Naive thymus-derived CD8-positive, alpha-beta T cell (primary cell): ENCODE measurements around the gene HDAC9. TPM values are rescaled to one million over a fixed set of nuclear protein-coding genes. Genes with fewer than 3 reads are reported as not detected.
A peak's percentile ranks its signal among the peaks of the same experiment; 100 is the strongest.

Experiments
- ATAC-seq, 2 donors: fragments of 150-1000 bp; cut with Tn5 transposase in 1 of 2; sonication (Bioruptor Pico), chemical (Tn5 transposase) in 1 of 2; 1 replicate in 1 of 2; 2 replicates in 1 of 2; pipeline ENCODE4 v1.10.0; 2021; ENCODE audit warnings: mild to moderate bottlenecking in 2 of 2, moderate library complexity in 2 of 2
- POLR2A ChIA-PET: fragments of 350-600 bp; sonication (Branson Sonifier 250); formaldehyde crosslinking; loops from one replicate; lab custom pipeline; 2021; ENCODE audit warnings: antibody characterized with exemption; lab: Charles Lee
- DNase-seq, 10 donors: peaks; one replicate each; pipeline versions ENCODE4 v3.0.0 to v3.0.0-alpha.2; 2020 to 2022
- H3K27ac Mint-ChIP-seq, 10 donors: one replicate each; pipeline ENCODE4 v1.8.0; 2020 to 2022; ENCODE audit warnings: mild to moderate bottlenecking in 10 of 10, mixed read lengths in 10 of 10, moderate library complexity in 4 of 10, inconsistent platforms in 1 of 10
- H3K27me3 Mint-ChIP-seq, 5 donors: one replicate each; pipeline ENCODE4 v1.8.0; 2021 to 2022; ENCODE audit warnings: mixed read lengths in 5 of 5
- H3K36me3 Mint-ChIP-seq, 3 donors: one replicate each; pipeline ENCODE4 v1.8.0; 2020 to 2022; ENCODE audit warnings: mixed read lengths in 3 of 3, mild to moderate bottlenecking in 2 of 3, inconsistent platforms in 1 of 3
- H3K4me1 Mint-ChIP-seq, 4 donors: one replicate each; pipeline ENCODE4 v1.8.0; 2021 to 2022; ENCODE audit warnings: mixed read lengths in 4 of 4
- H3K4me3 Mint-ChIP-seq, 10 donors: one replicate each; pipeline ENCODE4 v1.8.0; 2020 to 2022; ENCODE audit warnings: mild to moderate bottlenecking in 10 of 10, mixed read lengths in 10 of 10, moderate library complexity in 6 of 10, inconsistent platforms in 1 of 10
- H3K9me3 Mint-ChIP-seq, 9 donors: one replicate each; pipeline ENCODE4 v1.8.0; 2020 to 2022; ENCODE audit warnings: mixed read lengths in 9 of 9, mild to moderate bottlenecking in 3 of 9, inconsistent platforms in 1 of 9, moderate library complexity in 1 of 9
- polyA plus RNA-seq, 3 donors: library from polyadenylated mRNA; unstranded; fragments of 300-500 nt; fragmentation: Illumina TruSeq; gene quantifications; one replicate each; pipeline ENCODE4 v1.2.3, GENCODE V29; 2021
- total RNA-seq, 8 experiments: library from RNA in 2 of 8; stranded (reverse) in 2 of 8; gene quantifications; one replicate each; pipeline ENCODE4 v1.2.3 and lab custom pipeline; 2021 to 2026

Gene HDAC9
- total and polyA plus RNA-seq, 5 experiments from 2014 or later = 0.03 to 3.1 (median 2.0) TPM

DNA sequence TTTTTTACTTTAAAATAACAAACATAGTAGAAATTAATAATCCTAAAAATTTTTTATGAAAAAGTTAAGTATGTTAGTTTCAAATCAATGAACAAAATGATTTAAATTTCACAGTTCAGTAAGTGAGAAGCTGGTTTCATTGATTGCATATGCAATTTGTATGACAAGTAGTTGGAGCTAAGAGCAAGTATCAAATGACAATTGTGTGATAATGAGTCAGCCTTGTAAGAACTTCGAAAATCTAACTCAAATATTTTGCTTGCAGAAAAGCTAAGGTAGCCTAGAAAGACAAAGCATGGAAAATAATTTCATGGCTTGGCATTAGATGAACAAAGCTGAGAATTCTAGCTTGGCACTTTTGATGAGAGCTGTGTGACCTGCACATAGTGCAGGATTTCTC, 111.5 kb downstream of the HDAC9 start:
- no peak overlapping the region for H3K27ac Mint-ChIP-seq
- ATAC-seq = no peak

GRCh38 chr7:18610331-18610948, 114.9 kb downstream of the HDAC9 start:
- POLR2A ChIA-PET = no interaction called here
- H3K4me1 Mint-ChIP-seq = no peaks in the 10 kb centered on the region
- H3K36me3 Mint-ChIP-seq = peaks cover 0 to under 1% (median 0%) of the 10 kb centered on the region in 3 donors
- DNase-seq (no peak), ATAC-seq (no peak)
- H3K9me3 Mint-ChIP-seq = peaks cover 1 to 13% (median 4%) of the 10 kb centered on the region in 9 donors
- no peaks in the 10 kb centered on the region for H3K27me3 Mint-ChIP-seq
- H3K27ac Mint-ChIP-seq = no peak overlapping the region
- H3K4me3 Mint-ChIP-seq = no peak overlapping the region

More for the DNA sequence above, 111.5 kb downstream of the HDAC9 start:
- Mint-ChIP-seq H3K27me3 (no peaks in the 10 kb centered on the region), H3K9me3 (peaks cover 8 to 38% (median 20%) of the 10 kb centered on the region in 9 donors), H3K36me3 (peaks cover 0 to 24% (median 3%) of the 10 kb centered on the region in 3 donors), H3K4me3 (no peak overlapping the region), H3K4me1 (no peaks in the 10 kb centered on the region)
- no peak for DNase-seq
- POLR2A ChIA-PET = no interaction called here

GRCh38 chr7:18614841-18615240, 119.3 kb downstream of the HDAC9 start:
- no peaks in the 10 kb centered on the region for H3K36me3 Mint-ChIP-seq
- POLR2A ChIA-PET = no interaction called here
- peaks cover 0 to 13% (median 0%) of the 10 kb centered on the region in 9 donors for H3K9me3 Mint-ChIP-seq
- no peaks in the 10 kb centered on the region for H3K4me1 Mint-ChIP-seq
- no peak for ATAC-seq
- no peaks in the 10 kb centered on the region for H3K27me3 Mint-ChIP-seq
- no peak for DNase-seq
- H3K4me3 Mint-ChIP-seq = no peak overlapping the region
- H3K27ac Mint-ChIP-seq = no peak overlapping the region

GRCh38 chr7:18619311-18619710, 123.8 kb downstream of the HDAC9 start:
- H3K27me3 Mint-ChIP-seq = no peaks in the 10 kb centered on the region
- H3K36me3 Mint-ChIP-seq = no peaks in the 10 kb centered on the region
- H3K9me3 Mint-ChIP-seq = peaks cover 0 to 4% (median 0%) of the 10 kb centered on the region in 9 donors
- no peak overlapping the region for H3K4me3 Mint-ChIP-seq
- ATAC-seq = no peak
- H3K27ac Mint-ChIP-seq = no peak overlapping the region
- DNase-seq = no peak
- H3K4me1 Mint-ChIP-seq = no peaks in the 10 kb centered on the region
- POLR2A ChIA-PET = no interaction called here

DNA sequence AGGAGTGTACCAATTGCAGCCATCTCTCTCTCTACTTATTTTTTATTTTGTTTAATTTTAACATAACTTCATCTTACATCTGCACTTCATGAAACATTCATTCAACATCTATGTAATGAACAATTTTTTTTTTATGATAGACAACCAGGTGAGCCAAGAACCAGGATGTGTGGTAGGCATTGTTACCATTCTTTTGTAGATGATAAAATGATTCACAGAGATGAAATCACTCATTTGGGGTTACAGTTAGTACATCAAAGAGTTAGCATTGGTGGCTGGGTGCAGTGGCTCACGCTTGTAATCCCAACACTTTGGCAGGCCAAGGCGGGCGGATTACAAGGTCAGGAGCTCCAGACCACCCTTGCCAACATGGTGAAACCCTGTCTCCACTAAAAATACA, 127.8 kb downstream of the HDAC9 start:
- no peak for DNase-seq
- no peaks in the 10 kb centered on the region for H3K27me3 Mint-ChIP-seq
- H3K4me1 Mint-ChIP-seq = no peaks in the 10 kb centered on the region
- no peak overlapping the region for H3K4me3 Mint-ChIP-seq
- no peak overlapping the region for H3K27ac Mint-ChIP-seq
- ATAC-seq = no peak
- no peaks in the 10 kb centered on the region for H3K36me3 Mint-ChIP-seq
- POLR2A ChIA-PET = no interaction called here
- H3K9me3 Mint-ChIP-seq = peaks cover 0 to 3% (median 0%) of the 10 kb centered on the region in 9 donors

DNA sequence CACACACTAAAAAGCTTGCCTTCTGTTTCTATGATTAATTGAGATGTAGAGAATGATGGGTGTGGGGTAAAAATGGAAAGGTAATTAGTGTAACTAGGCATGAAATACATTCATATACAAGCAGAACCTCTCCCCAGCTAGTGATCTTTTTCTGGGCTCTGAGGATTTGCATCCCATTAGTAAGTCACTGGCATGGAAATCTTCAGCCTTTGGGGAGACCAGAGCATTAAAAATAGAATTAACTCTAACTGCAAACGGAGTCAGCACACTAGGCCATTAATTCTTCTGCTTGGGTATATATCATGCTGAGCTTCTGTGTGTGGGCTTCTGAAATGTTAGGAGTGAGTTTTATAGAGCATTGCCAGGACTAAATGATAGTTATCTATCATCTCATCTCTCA, 128.9 kb downstream of the HDAC9 start:
- H3K9me3 Mint-ChIP-seq = peaks cover 0 to 3% (median 0%) of the 10 kb centered on the region in 9 donors
- H3K36me3 Mint-ChIP-seq = no peaks in the 10 kb centered on the region
- no peaks in the 10 kb centered on the region for H3K27me3 Mint-ChIP-seq
- H3K4me3 Mint-ChIP-seq = no peak overlapping the region
- POLR2A ChIA-PET = no interaction called here
- DNase-seq (no peak), ATAC-seq (no peak)
- no peaks in the 10 kb centered on the region for H3K4me1 Mint-ChIP-seq
- H3K27ac Mint-ChIP-seq = no peak overlapping the region

GRCh38 chr7:18626086-18626485, 130.5 kb downstream of the HDAC9 start:
- ATAC-seq = no peak
- DNase-seq = no peak
- no peaks in the 10 kb centered on the region for H3K27me3 Mint-ChIP-seq
- no peaks in the 10 kb centered on the region for H3K36me3 Mint-ChIP-seq
- H3K4me1 Mint-ChIP-seq = no peaks in the 10 kb centered on the region
- no peak overlapping the region for H3K4me3 Mint-ChIP-seq
- peaks cover 0 to 3% (median 0%) of the 10 kb centered on the region in 9 donors for H3K9me3 Mint-ChIP-seq
- POLR2A ChIA-PET = no interaction called here
- H3K27ac Mint-ChIP-seq = no peak overlapping the region

DNA sequence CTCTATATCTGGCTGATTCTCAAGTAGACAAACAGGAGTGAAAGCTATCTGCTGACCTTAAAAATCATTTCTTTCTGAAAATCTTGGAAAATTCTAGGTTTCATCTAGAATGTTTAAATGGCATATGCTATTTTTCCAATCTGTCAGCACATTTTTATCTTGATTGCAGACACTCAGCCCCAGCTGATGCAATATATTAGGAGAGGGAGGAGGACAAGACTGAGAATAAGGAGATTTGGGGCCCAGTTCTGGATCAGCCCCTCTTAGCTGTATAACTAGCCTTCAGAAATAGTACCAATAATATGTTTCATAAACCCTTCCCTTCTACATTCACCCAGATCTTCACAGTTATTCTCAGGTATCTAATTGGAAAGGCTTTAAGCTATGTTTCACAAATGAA, 131.2 kb downstream of the HDAC9 start:
- ATAC-seq (no peak), DNase-seq (no peak)
- Mint-ChIP-seq H3K27me3 (no peaks in the 10 kb centered on the region), H3K9me3 (peaks cover 0 to 3% (median 0%) of the 10 kb centered on the region in 9 donors), H3K36me3 (no peaks in the 10 kb centered on the region), H3K27ac (no peak overlapping the region), H3K4me1 (no peaks in the 10 kb centered on the region), H3K4me3 (no peak overlapping the region)
- POLR2A ChIA-PET = no interaction called here

DNA sequence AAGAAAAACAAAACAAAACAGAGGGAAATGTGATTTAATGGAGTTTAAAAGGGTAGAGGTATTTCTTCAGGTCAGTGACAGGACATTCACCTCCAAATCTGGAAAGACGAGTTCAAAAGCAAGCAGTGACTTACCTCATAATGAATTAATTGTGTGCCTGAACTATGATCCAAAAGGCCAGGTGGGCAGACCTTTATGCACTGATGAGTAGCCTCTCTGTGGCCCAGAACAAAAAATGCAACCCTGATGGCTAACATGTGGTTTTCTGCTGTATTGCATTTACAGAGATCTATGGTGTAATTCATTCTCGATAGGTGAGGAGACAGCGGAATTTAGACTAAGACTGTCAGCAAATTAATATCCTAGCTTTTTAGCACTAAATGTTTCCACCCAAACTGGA, 142.0 kb downstream of the HDAC9 start:
- POLR2A ChIA-PET = no interaction called here
- ATAC-seq = no peak
- no peak for DNase-seq
- Mint-ChIP-seq H3K36me3 (no peaks in the 10 kb centered on the region), H3K9me3 (no peaks in the 10 kb centered on the region), H3K27ac (no peak overlapping the region), H3K4me1 (peaks cover 0 to 2% (median 0%) of the 10 kb centered on the region in 4 donors), H3K27me3 (no peaks in the 10 kb centered on the region), H3K4me3 (no peak overlapping the region)

DNA sequence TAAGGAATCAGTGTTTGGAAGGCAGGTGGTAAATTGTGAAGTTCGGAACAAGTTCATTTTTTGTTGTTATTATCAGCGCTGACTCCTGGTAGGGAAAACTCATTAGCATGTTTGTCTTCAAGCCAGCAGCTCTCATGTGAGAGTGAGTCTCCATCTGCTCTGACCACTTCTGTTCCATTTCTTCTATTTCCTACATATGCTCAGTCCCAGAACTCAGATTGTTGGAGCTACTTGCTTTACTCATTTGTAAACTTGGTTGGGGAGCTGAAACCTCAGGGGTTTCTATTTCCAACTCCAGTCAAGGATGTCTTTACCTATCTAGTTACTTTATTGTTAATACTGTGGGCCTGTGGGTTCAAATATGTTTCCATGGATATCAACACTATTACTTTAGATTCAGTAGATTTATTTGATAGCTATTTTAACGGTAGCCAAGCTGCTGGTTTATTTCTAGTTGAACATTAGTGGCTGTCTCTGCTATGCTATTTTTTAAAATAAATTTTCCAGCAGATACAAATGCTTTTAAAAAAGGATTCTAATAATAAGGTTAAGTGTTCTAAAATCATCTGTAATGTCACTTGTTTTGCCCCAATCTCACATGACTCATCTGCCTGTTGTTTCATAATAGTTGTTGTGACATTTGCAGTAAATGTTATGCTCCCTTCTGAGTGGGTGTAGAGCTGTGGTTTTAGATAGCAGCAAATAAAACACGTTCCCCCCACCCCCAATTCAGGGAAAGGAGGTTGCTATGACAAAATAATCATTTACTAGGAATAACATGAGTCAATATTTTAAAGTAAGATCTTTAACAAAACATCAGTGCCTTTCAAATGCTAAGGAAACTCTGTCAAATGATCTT, 143.3 kb downstream of the HDAC9 start:
- H3K36me3 Mint-ChIP-seq = no peaks in the 10 kb centered on the region
- POLR2A ChIA-PET = no interaction called here
- H3K4me1 Mint-ChIP-seq = peaks cover 0 to 2% (median 0%) of the 10 kb centered on the region in 4 donors
- DNase-seq = no peak
- no peaks in the 10 kb centered on the region for H3K9me3 Mint-ChIP-seq
- peak overlapping the region in 1 of 10 donors; percentile 34 for H3K27ac Mint-ChIP-seq
- no peak overlapping the region for H3K4me3 Mint-ChIP-seq
- no peak for ATAC-seq
- no peaks in the 10 kb centered on the region for H3K27me3 Mint-ChIP-seq

GRCh38 chr7:18639711-18640110, 144.2 kb downstream of the HDAC9 start:
- H3K36me3 Mint-ChIP-seq = no peaks in the 10 kb centered on the region
- H3K4me3 Mint-ChIP-seq = no peak overlapping the region
- POLR2A ChIA-PET = no interaction called here
- no peaks in the 10 kb centered on the region for H3K9me3 Mint-ChIP-seq
- H3K4me1 Mint-ChIP-seq = peaks cover 0 to 2% (median 0%) of the 10 kb centered on the region in 4 donors
- H3K27ac Mint-ChIP-seq = peak overlapping the region in 1 of 10 donors; percentile 34
- DNase-seq (no peak), ATAC-seq (no peak)
- H3K27me3 Mint-ChIP-seq = no peaks in the 10 kb centered on the region

DNA sequence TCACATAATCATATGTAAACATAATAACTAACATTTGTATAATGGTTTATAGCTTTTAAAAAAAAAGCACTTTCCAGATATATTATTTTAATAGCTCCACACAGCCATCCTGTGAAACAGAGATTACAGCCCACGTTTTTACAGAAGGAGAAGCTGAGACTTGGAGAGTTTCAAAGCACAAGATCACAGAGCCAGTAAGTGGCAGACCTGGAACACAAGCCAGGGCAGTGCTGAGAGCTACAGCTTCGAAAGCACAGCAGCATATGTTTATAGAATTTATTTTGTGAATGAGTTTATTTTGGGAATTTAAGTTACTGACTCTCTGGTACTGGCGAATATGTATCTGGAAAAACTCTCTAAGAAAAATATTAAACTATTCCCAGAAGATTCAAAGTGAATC, 149.4 kb downstream of the HDAC9 start:
- Mint-ChIP-seq H3K27me3 (no peaks in the 10 kb centered on the region), H3K4me1 (no peaks in the 10 kb centered on the region), H3K9me3 (no peaks in the 10 kb centered on the region), H3K27ac (no peak overlapping the region), H3K36me3 (no peaks in the 10 kb centered on the region), H3K4me3 (no peak overlapping the region)
- POLR2A ChIA-PET = no interaction called here
- DNase-seq (no peak), ATAC-seq (no peak)

DNA sequence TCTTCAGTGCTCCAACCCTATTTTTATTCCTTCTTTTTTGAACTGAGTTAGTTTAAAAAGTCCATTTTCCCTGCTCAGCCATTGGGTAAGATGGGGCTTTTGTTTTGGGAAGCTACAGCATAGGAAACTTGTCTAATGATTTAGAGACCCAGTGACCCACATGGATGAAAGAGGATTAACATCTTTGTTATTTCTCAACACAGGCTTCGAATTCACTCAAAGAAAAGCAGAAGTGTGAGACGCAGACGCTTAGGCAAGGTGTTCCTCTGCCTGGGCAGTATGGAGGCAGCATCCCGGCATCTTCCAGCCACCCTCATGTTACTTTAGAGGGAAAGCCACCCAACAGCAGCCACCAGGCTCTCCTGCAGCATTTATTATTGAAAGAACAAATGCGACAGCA, 152.0 kb downstream of the HDAC9 start:
- H3K4me1 Mint-ChIP-seq = no peaks in the 10 kb centered on the region
- no peak overlapping the region for H3K27ac Mint-ChIP-seq
- POLR2A ChIA-PET = no interaction called here
- H3K9me3 Mint-ChIP-seq = no peaks in the 10 kb centered on the region
- no peak for ATAC-seq
- no peak overlapping the region for H3K4me3 Mint-ChIP-seq
- DNase-seq = no peak
- H3K27me3 Mint-ChIP-seq = no peaks in the 10 kb centered on the region
- no peaks in the 10 kb centered on the region for H3K36me3 Mint-ChIP-seq
